ENCODE results near the gene POLA2. TPM values are rescaled to one million over a fixed set of nuclear protein-coding genes. Genes with fewer than 3 reads are reported as not detected.

Gene POLA2
- total and polyA plus RNA-seq, 2 donors (not counting 1 experiment from before 2014, with no cell fraction given): 2.8 to 9.8 TPM

DNA sequence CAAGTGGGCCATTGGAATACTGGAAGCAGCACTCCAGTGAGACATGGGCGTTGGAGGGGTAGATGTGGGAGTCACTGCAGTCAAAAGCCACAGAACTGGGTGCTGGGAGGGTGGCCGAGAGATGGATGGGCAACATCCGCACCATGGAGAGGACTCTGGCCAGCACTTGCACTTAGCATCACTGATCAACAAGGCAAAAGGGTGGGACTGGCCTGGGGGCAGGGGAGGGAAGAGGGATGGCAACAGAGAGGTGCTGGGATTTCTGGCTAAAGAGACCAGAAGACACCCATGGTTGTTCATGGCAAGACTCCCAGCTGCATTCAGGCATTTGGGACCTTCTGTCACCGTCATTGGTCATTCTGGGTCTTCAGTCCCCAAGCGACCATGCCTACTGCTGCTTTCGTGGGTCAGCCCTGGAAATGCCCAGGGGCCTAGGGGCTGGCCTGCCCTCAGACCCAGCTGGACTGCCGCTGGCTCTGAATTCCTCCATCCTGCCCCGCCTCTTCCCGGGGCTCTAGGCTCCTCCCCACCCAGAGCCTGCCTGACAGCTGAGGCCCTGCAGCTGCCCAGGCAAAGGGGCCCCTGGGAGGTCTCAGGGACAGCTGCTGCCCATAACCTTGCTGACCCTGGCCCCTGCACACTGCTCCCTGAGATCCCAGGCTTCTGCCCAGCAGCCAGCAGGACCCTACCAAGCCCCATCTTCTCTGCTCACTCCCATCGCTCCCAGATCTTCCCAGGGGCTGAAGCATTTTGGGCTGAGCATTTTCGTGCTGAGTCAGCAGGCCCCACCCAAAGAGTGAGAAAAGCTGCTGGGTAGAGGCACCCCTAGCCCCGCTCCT is 39.9 kb downstream of the POLA2 start:
- Histone ChIP-seq H3K9ac (ENCODE audit: insufficient read depth, low read length) (peak overlapping the region; percentile 33), H3K79me2 (ENCODE audit: control insufficient read depth, insufficient read depth, low read length) (no peaks in the 10 kb centered on the region), H3K4me1 (ENCODE audit: control insufficient read depth, extremely low read depth, insufficient read depth, low read length) (peaks cover 42% of the 10 kb centered on the region), H4K20me1 (ENCODE audit: control insufficient read depth, extremely low read depth, insufficient read depth, low read length) (no peaks in the 10 kb centered on the region), H3K36me3 (ENCODE audit: control insufficient read depth, insufficient read depth, low read length) (peaks cover 13% of the 10 kb centered on the region), H3K4me2 (ENCODE audit: extremely low read depth, insufficient read depth, low read length) (peak overlapping the region; percentile 30), H2AFZ (ENCODE audit: low read length) (no peak overlapping the region), H3K27me3 (ENCODE audit: control insufficient read depth, insufficient read depth, low read length) (no peaks in the 10 kb centered on the region), H3K27ac (ENCODE audit: insufficient read depth, low read length) (peak overlapping the region; percentile 80), H3K9me3 (ENCODE audit: control insufficient read depth, insufficient read depth, low read depth, low read length) (no peaks in the 10 kb centered on the region), H3K4me3 (replicated peaks in 1 of 4; ENCODE audit: control extremely low read depth in 1 of 4, insufficient read depth in 1 of 4, low read depth in 3 of 4, low read length in 4 of 4) (no peak overlapping the region)
- DNase-seq (ENCODE audit: low read depth in 2 of 2): peak in 1 of 2 donors; percentile 82
- no peak for TF ChIP-seq EZH2 (IDR thresholded peaks at IDR 0.05; ENCODE audit: low read length, missing control alignments)
- TF ChIP-seq, protein P1, sequence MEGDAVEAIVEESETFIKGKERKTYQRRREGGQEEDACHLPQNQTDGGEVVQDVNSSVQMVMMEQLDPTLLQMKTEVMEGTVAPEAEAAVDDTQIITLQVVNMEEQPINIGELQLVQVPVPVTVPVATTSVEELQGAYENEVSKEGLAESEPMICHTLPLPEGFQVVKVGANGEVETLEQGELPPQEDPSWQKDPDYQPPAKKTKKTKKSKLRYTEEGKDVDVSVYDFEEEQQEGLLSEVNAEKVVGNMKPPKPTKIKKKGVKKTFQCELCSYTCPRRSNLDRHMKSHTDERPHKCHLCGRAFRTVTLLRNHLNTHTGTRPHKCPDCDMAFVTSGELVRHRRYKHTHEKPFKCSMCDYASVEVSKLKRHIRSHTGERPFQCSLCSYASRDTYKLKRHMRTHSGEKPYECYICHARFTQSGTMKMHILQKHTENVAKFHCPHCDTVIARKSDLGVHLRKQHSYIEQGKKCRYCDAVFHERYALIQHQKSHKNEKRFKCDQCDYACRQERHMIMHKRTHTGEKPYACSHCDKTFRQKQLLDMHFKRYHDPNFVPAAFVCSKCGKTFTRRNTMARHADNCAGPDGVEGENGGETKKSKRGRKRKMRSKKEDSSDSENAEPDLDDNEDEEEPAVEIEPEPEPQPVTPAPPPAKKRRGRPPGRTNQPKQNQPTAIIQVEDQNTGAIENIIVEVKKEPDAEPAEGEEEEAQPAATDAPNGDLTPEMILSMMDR (conservative IDR thresholded peaks at IDR 0.05 in 1 of 2, IDR thresholded peaks at IDR 0.05 in 1 of 2; ENCODE audit: low read depth in 1 of 2, low read length in 2 of 2): no peak

DNA sequence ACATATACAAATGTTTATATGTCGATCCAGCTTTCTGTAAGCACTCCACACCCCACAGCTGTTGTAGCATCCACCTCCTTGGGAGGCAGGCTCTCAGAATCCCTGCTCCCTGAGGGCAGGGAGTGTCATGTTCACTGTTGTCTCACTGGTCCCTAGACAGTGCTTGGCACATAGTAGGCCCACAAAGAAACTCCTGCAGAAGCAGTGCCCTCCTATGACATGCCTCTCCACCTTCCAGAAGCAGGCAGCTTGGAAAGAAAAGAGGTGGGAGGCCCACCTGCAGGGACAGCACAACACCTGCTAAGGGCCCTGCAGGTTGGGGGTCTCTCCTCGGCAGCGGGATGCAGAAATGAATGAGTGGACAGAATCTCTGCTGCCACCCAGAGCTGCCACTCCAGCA is 41.8 kb downstream of the POLA2 start:
- Histone ChIP-seq H2AFZ (ENCODE audit: low read length) (no peak overlapping the region), H3K9ac (ENCODE audit: insufficient read depth, low read length) (no peak overlapping the region), H4K20me1 (ENCODE audit: control insufficient read depth, extremely low read depth, insufficient read depth, low read length) (no peaks in the 10 kb centered on the region), H3K27ac (ENCODE audit: insufficient read depth, low read length) (no peak overlapping the region), H3K27me3 (ENCODE audit: control insufficient read depth, insufficient read depth, low read length) (no peaks in the 10 kb centered on the region), H3K4me3 (replicated peaks in 1 of 4; ENCODE audit: control extremely low read depth in 1 of 4, insufficient read depth in 1 of 4, low read depth in 3 of 4, low read length in 4 of 4) (no peak overlapping the region), H3K4me2 (ENCODE audit: extremely low read depth, insufficient read depth, low read length) (no peak overlapping the region), H3K79me2 (ENCODE audit: control insufficient read depth, insufficient read depth, low read length) (no peaks in the 10 kb centered on the region), H3K36me3 (ENCODE audit: control insufficient read depth, insufficient read depth, low read length) (peaks cover 10% of the 10 kb centered on the region), H3K4me1 (ENCODE audit: control insufficient read depth, extremely low read depth, insufficient read depth, low read length) (peaks cover 41% of the 10 kb centered on the region), H3K9me3 (ENCODE audit: control insufficient read depth, insufficient read depth, low read depth, low read length) (no peaks in the 10 kb centered on the region)
- TF ChIP-seq, protein P1 (conservative IDR thresholded peaks at IDR 0.05 in 1 of 2, IDR thresholded peaks at IDR 0.05 in 1 of 2; ENCODE audit: low read depth in 1 of 2, low read length in 2 of 2): no peak
- TF ChIP-seq EZH2 (IDR thresholded peaks at IDR 0.05; ENCODE audit: low read length, missing control alignments): no peak
- DNase-seq (ENCODE audit: low read depth in 2 of 2): no peak

DNA sequence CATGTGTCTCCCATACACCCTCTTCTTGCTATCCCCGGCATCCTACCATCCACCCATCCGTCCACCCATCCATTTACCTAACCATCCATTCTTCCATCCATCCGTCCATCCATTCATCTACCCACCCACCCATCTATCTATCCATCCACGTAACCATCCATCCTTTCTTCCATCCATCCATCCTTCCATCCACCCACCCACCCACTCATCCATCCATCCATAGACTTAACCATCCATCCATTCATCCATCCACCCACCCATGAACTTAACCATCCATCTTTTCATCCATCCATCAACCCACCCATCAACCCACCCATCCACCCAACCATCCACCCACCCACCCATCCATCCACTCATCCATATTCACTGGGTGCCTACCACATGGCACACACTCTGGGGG is 42.3 kb downstream of the POLA2 start:
- no peak for DNase-seq (ENCODE audit: low read depth in 2 of 2)
- Histone ChIP-seq H2AFZ (ENCODE audit: low read length) (no peak overlapping the region), H3K79me2 (ENCODE audit: control insufficient read depth, insufficient read depth, low read length) (no peaks in the 10 kb centered on the region), H4K20me1 (ENCODE audit: control insufficient read depth, extremely low read depth, insufficient read depth, low read length) (no peaks in the 10 kb centered on the region), H3K27me3 (ENCODE audit: control insufficient read depth, insufficient read depth, low read length) (no peaks in the 10 kb centered on the region), H3K4me2 (ENCODE audit: extremely low read depth, insufficient read depth, low read length) (no peak overlapping the region), H3K27ac (ENCODE audit: insufficient read depth, low read length) (no peak overlapping the region), H3K9ac (ENCODE audit: insufficient read depth, low read length) (no peak overlapping the region), H3K4me3 (replicated peaks in 1 of 4; ENCODE audit: control extremely low read depth in 1 of 4, insufficient read depth in 1 of 4, low read depth in 3 of 4, low read length in 4 of 4) (no peak overlapping the region), H3K4me1 (ENCODE audit: control insufficient read depth, extremely low read depth, insufficient read depth, low read length) (peaks cover 43% of the 10 kb centered on the region), H3K36me3 (ENCODE audit: control insufficient read depth, insufficient read depth, low read length) (peaks cover 10% of the 10 kb centered on the region), H3K9me3 (ENCODE audit: control insufficient read depth, insufficient read depth, low read depth, low read length) (no peaks in the 10 kb centered on the region)
- TF ChIP-seq, protein P1 (conservative IDR thresholded peaks at IDR 0.05 in 1 of 2, IDR thresholded peaks at IDR 0.05 in 1 of 2; ENCODE audit: low read depth in 1 of 2, low read length in 2 of 2): no peak
- no peak for TF ChIP-seq EZH2 (IDR thresholded peaks at IDR 0.05; ENCODE audit: low read length, missing control alignments)
